Gastrocnemius medialis (tissue), 4 donors: ENCODE measurements around the gene GINS2. TPM values are rescaled to one million over a fixed set of nuclear protein-coding genes. Genes with fewer than 3 reads are reported as not detected.
A peak's percentile ranks its signal among the peaks of the same experiment; 100 is the strongest.

ENCODE experiments used
- ATAC-seq, 2 donors: fragments of 150-250 bp; one replicate each; pipeline ENCODE4 v1.9.1; 2016
- DNase-seq, 2 donors: peaks; one replicate each; pipeline ENCODE4 v3.0.0-alpha.2; 2019
- H3K27ac ChIP-seq, 4 donors: fragments of 200-600 bp; sonication (generic); 1 replicate in 1 of 4; 2 replicates in 3 of 4; pipeline ENCODE4 v1.5.1; 2016 to 2018; ENCODE audit warnings: mild to moderate bottlenecking in 2 of 4, moderate library complexity in 1 of 4
- H3K27me3 ChIP-seq, 3 donors: fragments of 200-600 bp; sonication (generic) in 2 of 3; 1 replicate in 1 of 3; 2 replicates in 2 of 3; pipeline versions ENCODE4 v1.5.1 to v1.6.0; 2016 to 2019; ENCODE audit warnings: mild to moderate bottlenecking in 1 of 3, moderate library complexity in 1 of 3
- H3K36me3 ChIP-seq, 2 donors: fragments of 200-600 bp; sonication (generic) in 1 of 2; one replicate each; pipeline ENCODE4 v1.5.1; 2017 to 2018
- H3K4me1 ChIP-seq, 2 donors: fragments of 200-600 bp; sonication (generic) in 1 of 2; one replicate each; pipeline ENCODE4 v1.5.1; 2016 to 2017; ENCODE audit warnings: mild to moderate bottlenecking in 2 of 2
- H3K4me3 ChIP-seq, 4 donors: fragments of 200-600 bp; sonication (generic) in 3 of 4; 1 replicate in 1 of 4; 2 replicates in 3 of 4; pipeline ENCODE4 v1.5.1; 2016 to 2019; ENCODE audit warnings: mild to moderate bottlenecking in 2 of 4
- H3K9me3 ChIP-seq, 3 donors: fragments of 200-600 bp; sonication (generic) in 2 of 3; 1 replicate in 1 of 3; 2 replicates in 2 of 3; pipeline ENCODE4 v1.5.1; 2016 to 2019
- POLR2A ChIP-seq, 2 donors: fragments of 450-650 bp; IDR thresholded peaks; one replicate each; pipeline ENCODE4 v1.6.1; 2017; ENCODE audit warnings: antibody characterized with exemption in 2 of 2, mild to moderate bottlenecking in 2 of 2, moderate library complexity in 2 of 2
- in situ Hi-C, 4 donors: fragments of 200-750 bp; cut with MboI; loops; one replicate each; pipeline versions ENCODE4 v1.15.0 to v1.8.0; 2017; ENCODE audit warnings: low sequenced_read_pairs in 4 of 4
- intact Hi-C: fragments of 100-400 bp; cut with DNase I; formaldehyde crosslinking; loops from one replicate; pipeline ENCODE4 v1.15.1; 2023; ENCODE audit warnings: low total_unique reads
- total RNA-seq, 4 donors: library from RNA; depleted of rRNA; stranded (reverse); fragments of >200 nt; gene quantifications; one replicate each; pipeline versions ENCODE4 v1.1.0 to v1.2.3, GENCODE V29; 2016
- TF ChIP-seq, protein P1 (sequence below), 5 experiments: fragments of 450-650 bp in 3 of 5; fragments of 200-600 bp in 2 of 5; sonication (generic) in 2 of 5; IDR thresholded peaks in 4 of 5; conservative IDR thresholded peaks in 1 of 5; 1 replicate in 4 of 5; 2 replicates in 1 of 5; pipeline ENCODE4 v1.5.1; 2016 to 2019; ENCODE audit warnings: antibody characterized with exemption in 5 of 5, mild to moderate bottlenecking in 3 of 5, moderate library complexity in 3 of 5

The GINS2 gene
- total RNA-seq, 4 donors from 2014 or later = 0.33 to 1.6 (median 1.6) TPM; not detected in 1

GRCh38 chr16:85665373-85665740 is 23.4 kb downstream of the GINS2 start:
- Histone ChIP-seq H3K9me3 (no peaks in the 10 kb centered on the region), H3K36me3 (peaks cover 0 to 85% of the 10 kb centered on the region in 2 donors), H3K4me3 (no peak overlapping the region), H3K27me3 (no peaks in the 10 kb centered on the region), H3K4me1 (peaks cover 7 to 14% of the 10 kb centered on the region in 2 donors), H3K27ac (no peak overlapping the region)
- no peak for ATAC-seq
- DNase-seq = no peak
- intact Hi-C loops (no loop called here), in situ Hi-C loops (loop anchor here in 1 of 4 donors (10.0 kb wide), 1 partner anchor 49 kb away; no protein-coding TSS in a partner anchor)
- TF ChIP-seq, protein P1, sequence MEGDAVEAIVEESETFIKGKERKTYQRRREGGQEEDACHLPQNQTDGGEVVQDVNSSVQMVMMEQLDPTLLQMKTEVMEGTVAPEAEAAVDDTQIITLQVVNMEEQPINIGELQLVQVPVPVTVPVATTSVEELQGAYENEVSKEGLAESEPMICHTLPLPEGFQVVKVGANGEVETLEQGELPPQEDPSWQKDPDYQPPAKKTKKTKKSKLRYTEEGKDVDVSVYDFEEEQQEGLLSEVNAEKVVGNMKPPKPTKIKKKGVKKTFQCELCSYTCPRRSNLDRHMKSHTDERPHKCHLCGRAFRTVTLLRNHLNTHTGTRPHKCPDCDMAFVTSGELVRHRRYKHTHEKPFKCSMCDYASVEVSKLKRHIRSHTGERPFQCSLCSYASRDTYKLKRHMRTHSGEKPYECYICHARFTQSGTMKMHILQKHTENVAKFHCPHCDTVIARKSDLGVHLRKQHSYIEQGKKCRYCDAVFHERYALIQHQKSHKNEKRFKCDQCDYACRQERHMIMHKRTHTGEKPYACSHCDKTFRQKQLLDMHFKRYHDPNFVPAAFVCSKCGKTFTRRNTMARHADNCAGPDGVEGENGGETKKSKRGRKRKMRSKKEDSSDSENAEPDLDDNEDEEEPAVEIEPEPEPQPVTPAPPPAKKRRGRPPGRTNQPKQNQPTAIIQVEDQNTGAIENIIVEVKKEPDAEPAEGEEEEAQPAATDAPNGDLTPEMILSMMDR (IDR thresholded peaks at IDR 0.05 in 4 of 5, conservative IDR thresholded peaks at IDR 0.05 in 1 of 5) = no peak
- TF ChIP-seq POLR2A (IDR thresholded peaks at IDR 0.05) = no peak

- intact Hi-C loops = no loop called here
- Histone ChIP-seq H3K4me3 (no peak overlapping the region), H3K27me3 (no peaks in the 10 kb centered on the region), H3K36me3 (peaks cover 0 to 80% of the 10 kb centered on the region in 2 donors), H3K27ac (peak overlapping the region in 3 of 4 donors; percentile 23 to 63 (median 28)), H3K4me1 (peaks cover 10 to 20% of the 10 kb centered on the region in 2 donors), H3K9me3 (no peaks in the 10 kb centered on the region)
- in situ Hi-C loops = loop anchor here in 1 of 4 donors (10.0 kb wide), 1 partner anchor 50 kb away; no protein-coding TSS in a partner anchor
- TF ChIP-seq POLR2A (IDR thresholded peaks at IDR 0.05) = no peak
- TF ChIP-seq, protein P1 (IDR thresholded peaks at IDR 0.05 in 4 of 5, conservative IDR thresholded peaks at IDR 0.05 in 1 of 5) = no peak
- ATAC-seq (no peak), DNase-seq (no peak)
These were observed 24.0 kb downstream of the GINS2 start for GRCh38 chr16:85664580-85665372.

DNA sequence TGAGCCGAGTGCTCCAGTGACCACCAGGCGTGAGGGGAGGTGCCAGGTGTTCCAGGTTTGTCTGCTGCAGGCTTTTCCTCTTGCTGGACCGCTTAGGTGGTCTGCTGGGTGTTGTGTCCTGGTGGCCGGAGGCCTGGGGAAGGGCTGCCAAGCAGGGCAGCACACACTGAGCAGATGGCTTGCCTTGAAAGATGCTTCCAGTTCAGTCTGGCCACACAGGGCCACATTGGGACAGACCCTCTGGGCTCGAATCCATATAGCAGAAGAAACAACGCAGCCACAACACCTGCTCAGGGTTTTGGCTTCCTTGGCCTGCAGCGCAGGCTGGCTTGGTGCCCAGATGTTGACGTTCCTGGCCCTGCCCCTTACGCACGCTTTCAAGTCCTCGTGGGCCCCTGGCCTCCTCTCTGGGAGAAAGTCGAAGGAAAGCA is 24.8 kb downstream of the GINS2 start:
- peak overlapping the region; percentile 28 to 63 (median 40) for H3K27ac ChIP-seq
- H3K4me1 ChIP-seq = peaks cover 17 to 21% of the 10 kb centered on the region in 2 donors
- no peak for TF ChIP-seq POLR2A (IDR thresholded peaks at IDR 0.05)
- TF ChIP-seq, protein P1 (IDR thresholded peaks at IDR 0.05 in 4 of 5, conservative IDR thresholded peaks at IDR 0.05 in 1 of 5) = no peak
- intact Hi-C loops = no loop called here
- H3K27me3 ChIP-seq = no peaks in the 10 kb centered on the region
- ATAC-seq (peak; percentile 57 to 76), DNase-seq (peak in 1 of 2 donors; percentile 81)
- peaks cover 0 to 75% of the 10 kb centered on the region in 2 donors for H3K36me3 ChIP-seq
- in situ Hi-C loops = loop anchor here in 1 of 4 donors (10.0 kb wide), 1 partner anchor 51 kb away; no protein-coding TSS in a partner anchor
- H3K4me3 ChIP-seq = no peak overlapping the region
- no peaks in the 10 kb centered on the region for H3K9me3 ChIP-seq

- DNase-seq = no peak
- H3K4me3 ChIP-seq = no peak overlapping the region
- H3K27me3 ChIP-seq = no peaks in the 10 kb centered on the region
- H3K36me3 ChIP-seq = peaks cover 0 to 75% of the 10 kb centered on the region in 2 donors
- in situ Hi-C loops (loop anchor here in 1 of 4 donors (10.0 kb wide), 1 partner anchor 52 kb away; no protein-coding TSS in a partner anchor), intact Hi-C loops (no loop called here)
- H3K27ac ChIP-seq = peak overlapping the region; percentile 24 to 54 (median 40)
- ATAC-seq = no peak
- H3K9me3 ChIP-seq = no peaks in the 10 kb centered on the region
- TF ChIP-seq, protein P1 (IDR thresholded peaks at IDR 0.05 in 4 of 5, conservative IDR thresholded peaks at IDR 0.05 in 1 of 5) = no peak
- TF ChIP-seq POLR2A (IDR thresholded peaks at IDR 0.05) = no peak
- peaks cover 17 to 21% of the 10 kb centered on the region in 2 donors for H3K4me1 ChIP-seq
These were observed 25.6 kb downstream of the GINS2 start for GRCh38 chr16:85662976-85663830.
